Measurements from ENCODE around the gene GRM2.
A peak's percentile ranks its signal among the peaks of the same experiment; 100 is the strongest.

Gene GRM2

DNA sequence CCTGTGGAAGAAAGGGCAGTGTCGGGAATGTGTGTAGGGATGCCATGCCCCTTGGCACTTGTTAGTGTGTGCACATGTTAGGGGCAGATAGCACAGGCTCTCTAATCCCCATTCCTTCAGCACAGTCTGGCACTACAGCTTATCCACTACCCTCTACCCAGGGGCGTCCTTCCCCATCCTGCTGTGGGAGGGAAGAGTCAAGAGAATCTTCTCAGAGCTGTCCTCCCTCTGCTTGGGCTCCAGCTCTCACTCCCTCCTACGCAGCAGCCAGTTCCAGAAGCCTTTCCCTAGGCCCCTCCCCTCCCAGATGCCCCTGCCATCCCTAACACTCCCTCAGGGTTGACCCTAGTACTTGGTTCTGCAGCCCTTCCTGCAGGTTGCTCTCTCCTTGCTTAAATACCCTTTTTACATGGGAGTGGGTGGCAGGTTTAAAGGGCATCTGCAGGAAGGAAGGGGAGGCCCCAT is 815 bp upstream of the GRM2 start:
- no peak for DNase-seq

DNA sequence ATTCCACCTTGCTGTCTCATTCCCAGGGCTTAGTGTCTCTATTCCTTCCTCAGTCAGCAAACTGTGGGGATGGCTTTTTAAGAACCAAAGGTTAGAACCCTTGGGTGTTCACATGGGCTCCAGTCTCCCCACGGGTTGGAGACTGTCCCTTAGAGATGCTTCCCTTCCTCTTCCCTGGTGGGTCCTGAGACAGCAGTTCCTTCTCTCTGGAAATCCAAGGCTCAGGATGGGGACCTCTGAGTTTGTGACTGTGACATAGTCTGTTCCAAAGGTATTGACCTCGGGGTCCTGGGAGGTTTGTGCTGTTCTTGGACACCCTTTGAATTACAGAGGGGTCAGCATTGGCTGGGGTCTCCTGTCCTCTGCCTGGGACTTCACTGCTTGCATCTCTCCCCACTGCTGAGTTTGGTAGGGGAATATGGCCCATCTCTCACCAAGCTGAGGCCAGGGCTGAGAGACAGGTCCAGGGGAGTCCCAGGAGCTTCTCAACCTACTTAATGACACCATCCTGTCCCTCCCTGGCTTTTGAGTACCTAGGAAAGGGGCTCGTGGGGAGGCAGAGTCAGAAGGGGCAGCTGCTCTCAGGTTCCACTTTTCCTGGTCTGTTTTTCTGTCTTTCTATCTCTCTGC is 1.5 kb downstream of the GRM2 start:
- no peak for DNase-seq

GRCh38 chr3:51709004-51709420 is 2.1 kb downstream of the GRM2 start:
- DNase-seq, result no peak

- no peak for DNase-seq
Observed at GRCh38 chr3:51709675-51710074, 2.8 kb downstream of the GRM2 start.

- DNase-seq, result no peak
Observed at GRCh38 chr3:51710631-51711351, 3.9 kb downstream of the GRM2 start.

DNA sequence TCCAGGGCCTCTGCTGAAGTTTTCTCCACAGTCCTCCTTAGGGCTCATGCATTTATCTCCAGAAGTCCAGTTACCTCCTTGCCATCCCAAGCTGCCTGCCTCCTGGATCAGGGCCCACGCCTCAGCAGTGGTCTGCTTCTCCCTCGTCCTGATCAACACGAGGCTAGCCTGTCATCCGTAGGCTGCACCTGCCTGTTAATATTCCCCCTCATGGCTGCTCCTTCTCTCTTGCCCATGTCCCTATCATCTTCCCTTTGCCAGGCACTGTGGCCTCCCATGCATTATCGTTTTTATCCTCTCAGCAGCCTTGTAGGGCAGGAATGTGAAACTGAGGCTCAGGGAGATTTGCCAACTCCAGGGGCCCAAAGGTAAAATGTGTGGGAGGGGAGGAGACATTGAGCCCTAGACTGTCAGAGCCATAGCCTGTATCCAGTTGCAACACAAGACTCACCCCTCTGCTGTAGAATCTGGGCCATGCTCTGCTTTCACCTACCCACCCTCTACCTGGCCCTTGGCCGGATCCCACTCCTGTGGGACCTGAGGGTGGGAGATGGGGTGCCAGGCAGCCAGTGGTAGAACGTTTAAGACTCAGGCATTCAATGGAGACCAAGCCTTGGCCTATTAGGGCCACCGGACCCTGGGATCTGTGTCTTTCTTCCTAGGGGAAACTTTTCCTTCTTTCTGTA is 4.6 kb downstream of the GRM2 start:
- DNase-seq, result no peak

DNA sequence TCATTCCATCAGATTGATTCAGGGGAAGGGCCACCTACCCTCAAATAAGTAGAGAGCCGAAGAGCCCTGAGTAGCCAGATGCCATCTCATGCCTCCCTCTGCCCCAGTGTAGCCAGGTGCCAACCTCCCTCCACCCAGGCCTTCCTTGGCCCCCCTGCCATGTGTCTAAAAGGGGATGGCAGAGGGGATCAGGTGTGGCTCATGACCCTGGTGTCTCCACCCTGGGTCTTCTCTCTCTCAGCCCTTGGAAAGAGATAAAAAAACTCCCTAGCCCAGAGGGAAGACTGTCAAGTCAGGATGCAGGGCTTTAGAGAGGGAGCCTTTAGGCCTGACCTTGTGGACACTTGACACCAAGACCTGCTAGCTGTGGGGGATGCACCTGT is 5.2 kb downstream of the GRM2 start:
- no peak for DNase-seq

- DNase-seq, result no peak
Observed at GRCh38 chr3:51712511-51712931, 5.7 kb downstream of the GRM2 start.

DNA sequence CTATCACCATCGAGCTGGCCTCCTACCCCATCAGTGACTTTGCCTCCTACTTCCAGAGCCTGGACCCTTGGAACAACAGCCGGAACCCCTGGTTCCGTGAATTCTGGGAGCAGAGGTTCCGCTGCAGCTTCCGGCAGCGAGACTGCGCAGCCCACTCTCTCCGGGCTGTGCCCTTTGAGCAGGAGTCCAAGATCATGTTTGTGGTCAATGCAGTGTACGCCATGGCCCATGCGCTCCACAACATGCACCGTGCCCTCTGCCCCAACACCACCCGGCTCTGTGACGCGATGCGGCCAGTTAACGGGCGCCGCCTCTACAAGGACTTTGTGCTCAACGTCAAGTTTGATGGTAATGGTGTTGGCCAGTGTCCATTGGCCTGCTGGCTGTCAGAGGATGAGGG is 6.1 kb downstream of the GRM2 start:
- no peak for DNase-seq

- DNase-seq, result no peak
Observed at GRCh38 chr3:51715231-51715976, 8.5 kb downstream of the GRM2 start.

GRCh38 chr3:51715977-51716294 is 9.1 kb downstream of the GRM2 start:
- no peak for DNase-seq

GRCh38 chr3:51716805-51717204 is 9.9 kb downstream of the GRM2 start:
- no peak for DNase-seq

DNA sequence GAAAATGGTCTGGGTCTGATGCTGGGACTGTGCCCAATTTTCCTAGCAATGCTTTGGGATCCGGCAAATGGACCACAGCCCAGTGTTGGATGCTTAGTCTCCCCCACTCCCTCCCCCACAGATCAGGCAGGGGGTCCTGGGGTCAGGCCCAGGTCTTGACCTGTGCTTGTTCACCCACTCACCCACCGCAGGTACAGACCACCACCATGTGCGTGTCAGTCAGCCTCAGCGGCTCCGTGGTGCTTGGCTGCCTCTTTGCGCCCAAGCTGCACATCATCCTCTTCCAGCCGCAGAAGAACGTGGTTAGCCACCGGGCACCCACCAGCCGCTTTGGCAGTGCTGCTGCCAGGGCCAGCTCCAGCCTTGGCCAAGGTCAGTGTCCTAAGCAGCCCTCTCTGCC is 10.6 kb downstream of the GRM2 start:
- no peak for DNase-seq

- DNase-seq, result no peak
Observed at GRCh38 chr3:51717947-51718346, 11.1 kb downstream of the GRM2 start.

GRCh38 chr3:51718547-51719409 is 11.9 kb downstream of the GRM2 start:
- DNase-seq, result peak; percentile 44

GRCh38 chr3:51719410-51720025 is 12.7 kb downstream of the GRM2 start:
- no peak for DNase-seq

DNA sequence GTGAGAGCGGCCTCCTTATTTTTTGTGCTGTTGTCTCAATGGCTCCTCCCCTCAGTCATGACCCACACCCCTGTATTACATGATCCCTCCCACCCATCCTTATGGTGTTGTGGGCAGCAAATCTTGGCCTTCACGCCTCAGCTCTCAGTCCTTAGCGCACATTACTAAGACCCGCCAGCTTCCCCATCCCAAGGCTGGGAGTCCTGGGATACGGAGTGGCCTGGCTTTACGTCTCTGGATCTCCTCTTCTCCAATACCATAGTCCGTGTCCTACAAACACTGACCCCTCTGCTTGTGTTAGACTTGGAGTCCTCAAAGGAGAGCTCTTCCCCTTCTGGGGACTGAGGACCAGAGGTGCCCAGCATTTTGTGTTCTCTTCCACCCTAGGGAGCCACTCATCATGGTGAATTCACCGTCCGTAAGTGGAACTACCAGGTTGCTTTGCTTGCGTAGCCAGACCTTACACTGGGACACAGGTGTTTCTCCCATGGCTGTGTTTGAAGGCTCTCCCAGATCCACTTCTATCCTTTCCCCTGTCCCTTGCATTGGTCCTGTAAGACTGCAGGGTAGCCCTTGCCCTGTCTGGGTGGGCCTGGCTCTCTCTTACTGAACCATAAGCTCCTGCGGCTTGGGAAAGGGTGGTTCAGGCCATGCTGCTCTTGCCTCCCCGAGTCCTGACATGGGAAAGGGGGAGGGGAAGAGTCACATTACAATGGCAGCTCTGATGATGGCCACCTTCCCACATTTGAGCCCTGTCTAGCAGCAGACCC is 13.6 kb downstream of the GRM2 start:
- no peak for DNase-seq

DNA sequence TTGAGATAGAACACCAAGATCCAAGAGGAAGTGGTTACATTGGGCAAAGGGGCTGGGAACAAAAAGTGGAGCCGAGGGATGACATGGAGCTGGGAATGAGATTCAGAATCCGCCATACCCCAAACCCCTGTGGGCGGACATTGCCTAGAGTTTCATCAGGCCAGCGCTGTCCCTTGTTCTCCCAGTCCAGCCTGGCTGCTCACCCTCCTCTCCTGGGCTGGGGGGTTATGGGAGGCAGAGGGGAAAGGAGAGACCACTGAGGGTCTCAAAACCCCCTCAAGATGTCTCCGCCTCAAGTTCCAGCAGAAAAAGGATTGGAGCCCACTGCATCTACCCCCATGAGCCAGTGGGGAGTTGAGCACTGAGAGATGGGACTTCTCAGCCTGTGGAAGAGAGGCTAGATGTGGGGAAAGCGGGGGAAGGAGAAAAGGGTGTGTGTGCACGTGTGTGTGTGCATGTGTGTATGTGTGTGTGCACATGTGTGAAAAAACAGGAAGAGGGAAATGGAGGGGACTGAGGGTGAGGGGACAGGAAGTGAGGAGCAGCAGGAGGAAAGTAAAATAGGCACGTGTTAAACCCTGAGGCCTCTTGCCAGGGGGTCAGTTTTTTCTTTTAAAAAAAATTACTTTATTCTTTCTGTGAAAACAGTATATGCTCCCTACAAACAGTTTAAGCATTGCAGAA is 14.3 kb downstream of the GRM2 start:
- DNase-seq, result no peak

GRCh38 chr3:51722362-51722761 is 15.5 kb downstream of the GRM2 start:
- no peak for DNase-seq

GRCh38 chr3:51727500-51727899 is 20.6 kb downstream of the GRM2 start:
- DNase-seq, result no peak
